CD4-positive, alpha-beta memory T cell (primary cell): ENCODE measurements around the gene PNKD. TPM values are rescaled to one million over a fixed set of nuclear protein-coding genes. Genes with fewer than 3 reads are reported as not detected.

Experiments
- CTCF ChIA-PET: fragments of 350-600 bp; sonication (Branson Sonifier 250); formaldehyde crosslinking; loops from one replicate; lab custom pipeline; 2021; ENCODE audit warnings: inconsistent platforms; ENCODE audit not compliant: partially characterized antibody; lab: Charles Lee
- POLR2A ChIA-PET: fragments of 350-600 bp; sonication (Branson Sonifier 250); formaldehyde crosslinking; loops from one replicate; lab custom pipeline; 2021; ENCODE audit not compliant: partially characterized antibody; lab: Charles Lee
- DNase-seq, 5 donors: peaks; one replicate each; pipeline versions ENCODE4 v3.0.0 to v3.0.0-alpha.2; 2020 to 2022; ENCODE audit warnings: mixed read lengths in 1 of 5
- H3K27ac ChIP-seq: one replicate; pipeline ENCODE4 v1.7.0; 2013; ENCODE audit warnings: low read depth, low read length
- H3K27me3 ChIP-seq: 2 replicates; pipeline ENCODE4 v1.7.0; 2013; ENCODE audit warnings: mild to moderate bottlenecking, low read length, moderate library complexity; ENCODE audit not compliant: insufficient read depth
- H3K36me3 ChIP-seq: 2 replicates; pipeline ENCODE4 v1.7.0; 2013; ENCODE audit warnings: mild to moderate bottlenecking, low read length, moderate library complexity; ENCODE audit not compliant: insufficient read depth
- H3K4me1 ChIP-seq: 2 replicates; pipeline ENCODE4 v1.7.0; 2013; ENCODE audit warnings: mild to moderate bottlenecking, low read length, moderate library complexity; ENCODE audit not compliant: insufficient read depth
- H3K4me3 ChIP-seq, 2 donors: one replicate each; pipeline ENCODE4 v1.7.0; 2013; ENCODE audit warnings: low read length in 2 of 2, mild to moderate bottlenecking in 1 of 2
- H3K9me3 ChIP-seq, 2 donors: one replicate each; pipeline ENCODE4 v1.7.0; 2013; ENCODE audit warnings: low read length in 2 of 2, control low read depth in 1 of 2; ENCODE audit not compliant: control insufficient read depth in 1 of 2
- H3K27ac Mint-ChIP-seq, 7 donors: one replicate each; pipeline ENCODE4 v1.8.0; 2020 to 2021; ENCODE audit warnings: mixed read lengths in 7 of 7, mild to moderate bottlenecking in 6 of 7, inconsistent platforms in 3 of 7, moderate library complexity in 3 of 7
- H3K27me3 Mint-ChIP-seq, 2 donors: one replicate each; pipeline ENCODE4 v1.8.0; 2020 to 2021; ENCODE audit warnings: mixed read lengths in 2 of 2
- H3K36me3 Mint-ChIP-seq, 2 donors: one replicate each; pipeline ENCODE4 v1.8.0; 2020 to 2021; ENCODE audit warnings: mixed read lengths in 2 of 2, inconsistent platforms in 1 of 2, mild to moderate bottlenecking in 1 of 2
- H3K4me1 Mint-ChIP-seq, 4 donors: one replicate each; pipeline ENCODE4 v1.8.0; 2020 to 2021; ENCODE audit warnings: mixed read lengths in 4 of 4, mild to moderate bottlenecking in 1 of 4
- H3K4me3 Mint-ChIP-seq, 8 donors: one replicate each; pipeline ENCODE4 v1.8.0; 2020 to 2021; ENCODE audit warnings: mixed read lengths in 8 of 8, mild to moderate bottlenecking in 7 of 8, moderate library complexity in 6 of 8, inconsistent platforms in 3 of 8
- H3K9me3 Mint-ChIP-seq, 8 donors: one replicate each; pipeline ENCODE4 v1.8.0; 2020 to 2021; ENCODE audit warnings: mixed read lengths in 8 of 8, mild to moderate bottlenecking in 5 of 8, inconsistent platforms in 3 of 8, moderate library complexity in 1 of 8
- intact Hi-C: fragments of 100-400 bp; cut with micrococcal nuclease; formaldehyde crosslinking; loops from one replicate; pipeline ENCODE4 v1.15.1; 2023
- polyA plus RNA-seq, 2 donors: library from polyadenylated mRNA; unstranded; fragments of 300-500 nt; fragmentation: Illumina TruSeq; gene quantifications; one replicate each; pipeline ENCODE4 v1.2.3, GENCODE V29; 2021
- total RNA-seq, 2 experiments: library from RNA; stranded (reverse); gene quantifications; one replicate each; pipeline ENCODE4 v1.2.3, GENCODE V29; 2021

PNKD gene
- total and polyA plus RNA-seq, 4 experiments from 2014 or later, result 31.1 to 101 (median 59.0) TPM

DNA sequence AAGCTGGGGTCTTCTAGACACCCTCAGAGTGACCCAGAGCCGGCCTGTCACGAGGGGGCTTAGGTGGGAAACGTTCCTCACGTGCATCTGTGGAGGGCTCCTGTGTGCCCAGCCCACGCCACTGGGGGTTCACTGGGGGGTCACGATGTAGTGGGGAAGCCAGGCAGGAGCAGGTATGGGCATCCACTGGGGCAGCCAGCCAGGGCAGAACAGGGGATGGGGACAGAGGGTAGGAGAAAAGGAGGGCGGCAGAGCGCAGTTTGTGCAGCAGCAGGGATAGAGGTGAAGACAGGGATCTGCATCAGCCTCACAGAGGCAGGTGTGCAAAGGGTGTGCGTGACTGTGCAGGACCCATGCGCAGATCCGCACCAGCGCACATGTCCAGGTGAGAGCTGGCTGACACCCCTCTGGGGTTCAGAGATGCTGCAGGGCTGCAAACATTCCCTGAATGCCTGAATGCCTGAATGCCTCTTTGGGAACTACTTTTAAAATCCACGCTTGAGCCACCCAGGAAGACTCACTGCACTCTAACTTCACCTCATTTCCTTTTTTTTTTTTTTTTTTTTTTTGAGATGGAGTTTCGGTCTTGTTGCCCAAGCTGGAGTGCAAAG is 10.0 kb downstream of the PNKD start:
- POLR2A ChIA-PET, result interaction anchor here (1.2 to 4.3 kb wide), 2 partner anchors 11 to 117 kb away, joined by 5 to 26 read pairs; partner anchors contain the start of gene TMBIM1
- H3K9me3 ChIP-seq, result no peaks in the 10 kb centered on the region
- Mint-ChIP-seq H3K4me3 (no peak overlapping the region), H3K36me3 (peaks cover 38 to 66% of the 10 kb centered on the region in 2 donors), H3K27ac (peak overlapping the region in 5 of 7 donors; percentile 17 to 88 (median 81)), H3K27me3 (no peaks in the 10 kb centered on the region), H3K9me3 (no peaks in the 10 kb centered on the region), H3K4me1 (peaks cover 16 to 44% (median 32%) of the 10 kb centered on the region in 4 donors)
- peaks cover 78% of the 10 kb centered on the region for H3K36me3 ChIP-seq
- intact Hi-C loops, result no loop called here
- CTCF ChIA-PET, result interaction anchor here (0.9 to 20.1 kb wide), 4 partner anchors 7 to 76 kb away, joined by 3 to 446 read pairs (median 12); partner anchors contain the start of genes AAMP, CATIP, PNKD and TMBIM1
- H3K4me3 ChIP-seq, result no peak overlapping the region
- no peak for DNase-seq
- peak overlapping the region; percentile 12 for H3K27ac ChIP-seq
- peaks cover 35% of the 10 kb centered on the region for H3K4me1 ChIP-seq
- H3K27me3 ChIP-seq, result no peaks in the 10 kb centered on the region

DNA sequence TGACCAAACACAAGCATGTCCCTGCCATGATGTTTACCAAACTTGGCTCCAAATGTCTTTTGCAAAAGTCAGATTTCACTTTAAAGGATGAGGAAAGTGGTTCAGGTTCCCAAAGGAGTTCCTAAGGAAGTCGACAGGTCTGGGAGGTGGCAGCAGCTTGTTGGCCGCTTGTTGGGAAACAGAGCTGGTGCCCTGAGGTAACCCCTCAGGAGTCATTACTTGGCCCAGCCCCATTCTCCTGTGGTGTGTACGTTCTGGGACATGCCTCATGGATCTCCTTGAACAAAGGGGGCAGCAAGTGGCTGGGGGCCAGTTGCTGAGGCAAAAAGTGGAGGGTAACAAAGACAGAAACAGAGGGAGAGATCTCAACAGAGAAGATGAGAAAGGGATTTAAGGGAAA is 11.1 kb downstream of the PNKD start:
- Mint-ChIP-seq H3K9me3 (no peaks in the 10 kb centered on the region), H3K4me3 (no peak overlapping the region), H3K36me3 (peaks cover 34 to 60% of the 10 kb centered on the region in 2 donors), H3K27ac (peak overlapping the region in 6 of 7 donors; percentile 23 to 90 (median 63)), H3K4me1 (peaks cover 25 to 55% (median 41%) of the 10 kb centered on the region in 4 donors), H3K27me3 (no peaks in the 10 kb centered on the region)
- H3K4me3 ChIP-seq, result no peak overlapping the region
- no peak for DNase-seq
- no peaks in the 10 kb centered on the region for H3K27me3 ChIP-seq
- H3K27ac ChIP-seq, result peak overlapping the region; percentile 94
- H3K4me1 ChIP-seq, result peaks cover 45% of the 10 kb centered on the region
- intact Hi-C loops, result no loop called here
- POLR2A ChIA-PET, result interaction anchor here (4.3 to 7.2 kb wide), 2 partner anchors 7 to 10 kb away, joined by 26 to 188 read pairs; partner anchors contain the start of genes AAMP, PNKD and TMBIM1
- H3K9me3 ChIP-seq, result no peaks in the 10 kb centered on the region
- CTCF ChIA-PET, result interaction anchor here (4.3 to 20.1 kb wide), 2 partner anchors 8 to 11 kb away, joined by 20 to 446 read pairs; partner anchors contain the start of genes AAMP, PNKD and TMBIM1
- H3K36me3 ChIP-seq, result peaks cover 68% of the 10 kb centered on the region

DNA sequence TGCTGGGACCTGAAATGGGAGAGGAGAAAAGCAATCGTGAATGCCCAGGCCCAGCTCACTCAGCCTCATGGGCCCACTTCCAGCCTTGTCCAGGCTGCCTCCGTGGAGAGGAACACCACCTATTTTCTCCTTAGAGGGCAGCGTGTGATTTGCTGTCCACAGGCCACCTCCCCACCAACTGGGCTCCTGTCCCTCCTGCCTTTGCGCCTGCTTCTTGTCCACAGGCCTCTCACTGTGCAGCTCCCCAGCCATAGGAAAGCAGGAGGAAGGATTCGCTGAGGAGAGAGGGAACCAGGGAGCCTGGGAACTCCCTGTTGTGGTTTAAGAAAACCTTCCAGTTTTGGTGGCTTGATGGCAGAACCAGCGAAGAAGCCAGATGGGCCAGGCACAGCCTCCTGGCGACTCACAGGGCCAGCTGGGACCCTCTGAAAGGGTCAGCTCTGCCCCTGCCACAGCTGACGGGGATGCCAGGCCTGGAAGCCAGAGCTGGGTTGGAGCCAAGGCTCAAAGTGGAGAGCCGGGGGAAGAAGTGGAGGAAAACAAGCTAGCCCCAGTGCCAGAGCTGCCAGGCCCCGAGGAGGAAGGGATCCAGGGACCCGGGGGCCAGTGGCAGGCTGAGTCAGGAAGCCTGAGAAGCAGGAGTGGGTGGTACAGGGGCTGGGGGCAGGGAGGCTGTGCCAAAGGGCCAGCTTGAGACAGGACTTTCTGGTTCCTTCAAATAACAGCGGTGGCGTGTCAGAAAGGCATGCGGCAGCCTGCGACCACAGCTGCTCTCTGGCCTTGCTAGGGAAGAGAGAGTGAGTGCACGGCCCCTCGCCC is 12.1 kb downstream of the PNKD start:
- H3K27me3 Mint-ChIP-seq, result no peaks in the 10 kb centered on the region
- H3K36me3 Mint-ChIP-seq, result peaks cover 24 to 59% of the 10 kb centered on the region in 2 donors
- H3K36me3 ChIP-seq, result peaks cover 58% of the 10 kb centered on the region
- ChIA-PET POLR2A (interaction anchor here (0.8 to 7.2 kb wide), 3 partner anchors 8 to 115 kb away, joined by 3 to 188 read pairs (median 3); partner anchors contain the start of genes AAMP and PNKD), CTCF (interaction anchor here (0.6 to 20.1 kb wide), 3 partner anchors 9 to 18 kb away, joined by 3 to 446 read pairs (median 20); partner anchors contain the start of genes AAMP, PNKD and TMBIM1)
- H3K4me1 ChIP-seq, result peaks cover 55% of the 10 kb centered on the region
- intact Hi-C loops, result no loop called here
- no peak overlapping the region for H3K4me3 ChIP-seq
- peaks cover 33 to 64% (median 49%) of the 10 kb centered on the region in 4 donors for H3K4me1 Mint-ChIP-seq
- H3K27ac Mint-ChIP-seq, result peak overlapping the region; percentile 31 to 100 (median 62)
- H3K4me3 Mint-ChIP-seq, result peak overlapping the region in 2 of 8 donors; percentile 15 to 31
- H3K27me3 ChIP-seq, result no peaks in the 10 kb centered on the region
- no peaks in the 10 kb centered on the region for H3K9me3 Mint-ChIP-seq
- H3K9me3 ChIP-seq, result no peaks in the 10 kb centered on the region
- DNase-seq, result no peak
- peak overlapping the region; percentile 94 for H3K27ac ChIP-seq

DNA sequence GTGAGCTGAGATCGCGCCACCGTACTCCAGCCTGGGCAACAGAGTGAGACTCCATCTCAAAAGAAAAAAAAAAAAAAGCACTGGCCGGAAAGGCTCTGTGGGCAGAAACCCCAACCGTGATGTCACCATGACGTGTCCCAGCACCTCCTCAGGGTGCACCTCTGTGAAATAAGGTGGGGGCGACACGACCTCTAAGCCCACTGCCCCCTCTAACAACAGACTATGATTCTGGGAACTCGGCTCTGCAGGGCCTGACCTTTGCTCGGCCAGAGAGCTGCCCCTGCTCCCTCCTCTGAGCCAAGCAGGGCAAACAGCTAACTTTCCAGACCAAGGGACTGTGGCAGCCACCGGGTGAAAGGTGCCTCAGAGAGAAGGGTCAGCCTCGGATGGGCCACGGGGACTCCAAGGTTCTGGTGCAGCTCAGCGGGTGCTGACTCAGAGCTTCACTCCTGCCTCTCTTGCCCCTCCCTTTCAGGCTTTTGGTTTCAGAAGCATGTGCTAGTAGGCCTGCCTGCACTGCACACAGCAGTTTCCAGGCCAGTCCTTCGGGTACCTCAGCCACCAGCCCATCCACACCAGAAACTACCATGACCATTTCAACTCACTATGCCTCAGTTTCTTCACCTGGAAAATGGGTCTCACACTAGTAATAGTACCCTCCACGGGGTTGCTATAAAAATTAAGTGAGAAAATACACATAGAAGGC is 13.9 kb downstream of the PNKD start:
- H3K27ac Mint-ChIP-seq, result peak overlapping the region; percentile 98 to 100 (median 99)
- intact Hi-C loops, result loop anchor here (1.0 kb wide), 1 partner anchor 8 kb away; the partner anchor contains the start of gene TMBIM1
- POLR2A ChIA-PET, result interaction anchor here (0.6 to 11.0 kb wide), 10 partner anchors 10 to 121 kb away, joined by 3 to 188 read pairs (median 4); partner anchors contain the start of genes AAMP, CATIP, CTDSP1 and PNKD

DNA sequence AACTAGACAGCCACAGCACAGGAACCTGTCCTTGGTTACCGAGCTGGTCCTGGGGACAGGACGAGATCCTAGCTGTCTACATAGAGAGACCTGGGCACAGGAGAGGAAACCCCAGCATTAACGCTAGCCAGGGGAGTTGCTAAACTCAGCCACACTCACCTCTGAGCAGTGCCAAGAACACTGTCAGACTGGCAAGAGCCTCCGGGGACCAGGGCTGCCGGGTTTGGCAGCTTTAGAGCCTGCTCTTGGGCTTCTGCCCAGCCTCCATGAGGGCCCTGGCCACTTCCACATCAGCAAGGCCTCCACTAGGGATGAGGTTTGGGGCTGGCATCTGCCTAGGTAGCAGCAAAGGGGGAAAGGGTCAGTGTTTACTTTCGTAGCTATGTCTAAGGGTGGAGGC is 15.3 kb downstream of the PNKD start:
- H3K4me1 ChIP-seq, result peaks cover 87% of the 10 kb centered on the region
- intact Hi-C loops, result loop anchor here (1.0 to 5.0 kb wide), 4 partner anchors 15 to 1102 kb away; partner anchors contain the start of genes AAMP, CNOT9, DNPEP and PNKD
- H3K9me3 ChIP-seq, result no peaks in the 10 kb centered on the region
- Mint-ChIP-seq H3K36me3 (peaks cover 4 to 43% of the 10 kb centered on the region in 2 donors), H3K27ac (peak overlapping the region; percentile 98 to 100 (median 99)), H3K27me3 (no peaks in the 10 kb centered on the region), H3K4me3 (peak overlapping the region; percentile 90 to 97 (median 91)), H3K4me1 (peaks cover 52 to 90% (median 71%) of the 10 kb centered on the region in 4 donors), H3K9me3 (no peaks in the 10 kb centered on the region)
- peak in 1 of 5 donors; percentile 58 for DNase-seq
- peak overlapping the region; percentile 53 to 86 for H3K4me3 ChIP-seq
- H3K27ac ChIP-seq, result peak overlapping the region; percentile 94
- ChIA-PET POLR2A (interaction anchor here (0.8 to 11.0 kb wide), 13 partner anchors 10 to 425 kb away, joined by 3 to 188 read pairs (median 3); partner anchors contain the start of genes AAMP, CTDSP1 and PNKD), CTCF (interaction anchor here (0.6 to 20.1 kb wide), 8 partner anchors 10 to 110 kb away, joined by 3 to 446 read pairs (median 16); partner anchors contain the start of genes AAMP, CATIP and PNKD)
- H3K36me3 ChIP-seq, result peaks cover 26% of the 10 kb centered on the region
- H3K27me3 ChIP-seq, result no peaks in the 10 kb centered on the region

More for the DNA sequence above, 13.9 kb downstream of the PNKD start:
- H3K9me3 ChIP-seq, result no peaks in the 10 kb centered on the region
- peak overlapping the region in 1 of 2 donors; percentile 16 for H3K4me3 ChIP-seq
- H3K4me1 ChIP-seq, result peaks cover 74% of the 10 kb centered on the region
- peaks cover 43 to 83% (median 63%) of the 10 kb centered on the region in 4 donors for H3K4me1 Mint-ChIP-seq
- no peaks in the 10 kb centered on the region for H3K27me3 ChIP-seq
- CTCF ChIA-PET, result interaction anchor here (0.9 to 20.1 kb wide), 6 partner anchors 8 to 74 kb away, joined by 3 to 446 read pairs (median 14); partner anchors contain the start of genes AAMP, CATIP, PNKD and TMBIM1
- H3K36me3 ChIP-seq, result peaks cover 39% of the 10 kb centered on the region
- H3K27me3 Mint-ChIP-seq, result no peaks in the 10 kb centered on the region
- peak overlapping the region; percentile 94 for H3K27ac ChIP-seq
- H3K4me3 Mint-ChIP-seq, result peak overlapping the region; percentile 74 to 96 (median 85)
- peak; percentile 46 to 84 (median 50) for DNase-seq
- H3K36me3 Mint-ChIP-seq, result peaks cover 17 to 46% of the 10 kb centered on the region in 2 donors
- H3K9me3 Mint-ChIP-seq, result no peaks in the 10 kb centered on the region
